BLaER1 (cell line): ENCODE results near the gene ACSS3.

Experiments used
- H3K27ac ChIP-seq: shearing (Covaris generic); formaldehyde crosslinking; 2 replicates; pipeline ENCODE4 v1.8.1; 2022
- H3K27me3 ChIP-seq: shearing (Covaris generic); formaldehyde crosslinking; 2 replicates; pipeline ENCODE4 v1.8.1; 2022
- H3K36me3 ChIP-seq: shearing (Covaris generic); formaldehyde crosslinking; 2 replicates; pipeline ENCODE4 v1.8.1; 2022
- H3K4me1 ChIP-seq: shearing (Covaris generic); formaldehyde crosslinking; 2 replicates; pipeline ENCODE4 v1.8.1; 2022
- H3K4me2 ChIP-seq: shearing (Covaris generic); formaldehyde crosslinking; 2 replicates; pipeline ENCODE4 v1.8.1; 2022
- H3K4me3 ChIP-seq: shearing (Covaris generic); formaldehyde crosslinking; 2 replicates; pipeline ENCODE4 v1.8.1; 2022
- H3K9ac ChIP-seq: shearing (Covaris generic); formaldehyde crosslinking; 2 replicates; pipeline ENCODE4 v1.8.1; 2022
- H3K9me3 ChIP-seq: shearing (Covaris generic); formaldehyde crosslinking; 2 replicates; pipeline ENCODE4 v1.8.1; 2022
- H4K20me1 ChIP-seq: shearing (Covaris generic); formaldehyde crosslinking; 2 replicates; pipeline ENCODE4 v1.8.1; 2022
- Cebpa-rat ChIP-seq: shearing (Covaris generic); IDR thresholded peaks from 2 replicates; pipeline ENCODE4 v1.8.1; 2022

Gene ACSS3

GRCh38 chr12:81079280-81080076, 1.6 kb downstream of the ACSS3 start:
- no peaks in the 10 kb centered on the region for H3K4me1 ChIP-seq
- H4K20me1 ChIP-seq, result no peaks in the 10 kb centered on the region
- H3K9ac ChIP-seq, result no peak overlapping the region
- peaks cover 3% of the 10 kb centered on the region; the same call in 1 of the 2 replicates for H3K9me3 ChIP-seq
- H3K27ac ChIP-seq, result no peak overlapping the region
- no peak overlapping the region for H3K4me2 ChIP-seq
- H3K4me3 ChIP-seq, result no peak overlapping the region
- no peak for TF ChIP-seq Cebpa-rat
- no peaks in the 10 kb centered on the region for H3K36me3 ChIP-seq
- H3K27me3 ChIP-seq, result no peaks in the 10 kb centered on the region

- Histone ChIP-seq H3K9me3 (peaks cover 3% of the 10 kb centered on the region; the same call in 1 of the 2 replicates), H3K27ac (no peak overlapping the region), H3K4me2 (no peak overlapping the region), H3K36me3 (no peaks in the 10 kb centered on the region), H4K20me1 (no peaks in the 10 kb centered on the region), H3K27me3 (no peaks in the 10 kb centered on the region), H3K4me3 (no peak overlapping the region), H3K4me1 (no peaks in the 10 kb centered on the region), H3K9ac (no peak overlapping the region)
- no peak for TF ChIP-seq Cebpa-rat
These were observed 2.6 kb downstream of the ACSS3 start for GRCh38 chr12:81080431-81080983.

GRCh38 chr12:81081726-81082125, 3.8 kb downstream of the ACSS3 start:
- Histone ChIP-seq H3K9me3 (peaks cover 3% of the 10 kb centered on the region; the same call in 1 of the 2 replicates), H3K27me3 (no peaks in the 10 kb centered on the region), H3K27ac (no peak overlapping the region), H3K4me2 (no peak overlapping the region), H3K4me1 (no peaks in the 10 kb centered on the region), H4K20me1 (no peaks in the 10 kb centered on the region), H3K36me3 (no peaks in the 10 kb centered on the region), H3K9ac (no peak overlapping the region), H3K4me3 (no peak overlapping the region)
- no peak for TF ChIP-seq Cebpa-rat

GRCh38 chr12:81083018-81083417, 5.1 kb downstream of the ACSS3 start:
- Histone ChIP-seq H3K36me3 (no peaks in the 10 kb centered on the region), H3K4me2 (no peak overlapping the region), H4K20me1 (no peaks in the 10 kb centered on the region), H3K9ac (no peak overlapping the region), H3K9me3 (peaks cover under 1% of the 10 kb centered on the region; the same call in 1 of the 2 replicates), H3K4me1 (no peaks in the 10 kb centered on the region), H3K27ac (no peak overlapping the region), H3K27me3 (no peaks in the 10 kb centered on the region), H3K4me3 (no peak overlapping the region)
- TF ChIP-seq Cebpa-rat, result no peak

- Histone ChIP-seq H3K4me3 (no peak overlapping the region), H3K27me3 (no peaks in the 10 kb centered on the region), H3K4me2 (no peak overlapping the region), H3K9ac (no peak overlapping the region), H3K36me3 (no peaks in the 10 kb centered on the region), H4K20me1 (no peaks in the 10 kb centered on the region), H3K9me3 (no peaks in the 10 kb centered on the region), H3K4me1 (no peaks in the 10 kb centered on the region), H3K27ac (no peak overlapping the region)
- TF ChIP-seq Cebpa-rat, result no peak
These were observed 6.1 kb downstream of the ACSS3 start for GRCh38 chr12:81083906-81084513.

GRCh38 chr12:81084811-81085350, 7.0 kb downstream of the ACSS3 start:
- Histone ChIP-seq H3K4me1 (no peaks in the 10 kb centered on the region), H3K27ac (no peak overlapping the region), H3K9ac (no peak overlapping the region), H4K20me1 (no peaks in the 10 kb centered on the region), H3K36me3 (no peaks in the 10 kb centered on the region), H3K4me3 (no peak overlapping the region), H3K27me3 (no peaks in the 10 kb centered on the region), H3K9me3 (no peaks in the 10 kb centered on the region), H3K4me2 (no peak overlapping the region)
- no peak for TF ChIP-seq Cebpa-rat

- no peaks in the 10 kb centered on the region for H3K9me3 ChIP-seq
- TF ChIP-seq Cebpa-rat, result no peak
- no peaks in the 10 kb centered on the region for H4K20me1 ChIP-seq
- no peak overlapping the region for H3K4me3 ChIP-seq
- no peak overlapping the region for H3K9ac ChIP-seq
- no peak overlapping the region for H3K4me2 ChIP-seq
- no peaks in the 10 kb centered on the region for H3K4me1 ChIP-seq
- no peak overlapping the region for H3K27ac ChIP-seq
- no peaks in the 10 kb centered on the region for H3K36me3 ChIP-seq
- no peaks in the 10 kb centered on the region for H3K27me3 ChIP-seq
These were observed 8.0 kb downstream of the ACSS3 start for GRCh38 chr12:81085832-81086231.

GRCh38 chr12:81086342-81086741, 8.5 kb downstream of the ACSS3 start:
- no peaks in the 10 kb centered on the region for H3K4me1 ChIP-seq
- no peaks in the 10 kb centered on the region for H3K9me3 ChIP-seq
- H3K27me3 ChIP-seq, result no peaks in the 10 kb centered on the region
- no peaks in the 10 kb centered on the region for H4K20me1 ChIP-seq
- no peak overlapping the region for H3K27ac ChIP-seq
- no peaks in the 10 kb centered on the region for H3K36me3 ChIP-seq
- no peak overlapping the region for H3K4me3 ChIP-seq
- TF ChIP-seq Cebpa-rat, result no peak
- H3K9ac ChIP-seq, result no peak overlapping the region
- H3K4me2 ChIP-seq, result no peak overlapping the region

- Histone ChIP-seq H3K27me3 (no peaks in the 10 kb centered on the region), H3K27ac (no peak overlapping the region), H4K20me1 (no peaks in the 10 kb centered on the region)
These were observed 10.3 kb downstream of the ACSS3 start for GRCh38 chr12:81088221-81088620.

GRCh38 chr12:81089412-81089811, 11.5 kb downstream of the ACSS3 start:
- Histone ChIP-seq H3K4me2 (no peak overlapping the region), H3K4me1 (no peaks in the 10 kb centered on the region), H3K27me3 (no peaks in the 10 kb centered on the region), H3K36me3 (no peaks in the 10 kb centered on the region), H3K4me3 (no peak overlapping the region), H3K9ac (no peak overlapping the region), H4K20me1 (no peaks in the 10 kb centered on the region), H3K27ac (no peak overlapping the region), H3K9me3 (no peaks in the 10 kb centered on the region)
- no peak for TF ChIP-seq Cebpa-rat

More at GRCh38 chr12:81088221-81088620, 10.3 kb downstream of the ACSS3 start:
- H3K9ac ChIP-seq, result no peak overlapping the region
- no peaks in the 10 kb centered on the region for H3K9me3 ChIP-seq
- H3K36me3 ChIP-seq, result no peaks in the 10 kb centered on the region
- H3K4me3 ChIP-seq, result no peak overlapping the region
- no peak for TF ChIP-seq Cebpa-rat
- H3K4me1 ChIP-seq, result no peaks in the 10 kb centered on the region
- H3K4me2 ChIP-seq, result no peak overlapping the region
